ENCODE measurements around the gene PLD3.

Gene PLD3

DNA sequence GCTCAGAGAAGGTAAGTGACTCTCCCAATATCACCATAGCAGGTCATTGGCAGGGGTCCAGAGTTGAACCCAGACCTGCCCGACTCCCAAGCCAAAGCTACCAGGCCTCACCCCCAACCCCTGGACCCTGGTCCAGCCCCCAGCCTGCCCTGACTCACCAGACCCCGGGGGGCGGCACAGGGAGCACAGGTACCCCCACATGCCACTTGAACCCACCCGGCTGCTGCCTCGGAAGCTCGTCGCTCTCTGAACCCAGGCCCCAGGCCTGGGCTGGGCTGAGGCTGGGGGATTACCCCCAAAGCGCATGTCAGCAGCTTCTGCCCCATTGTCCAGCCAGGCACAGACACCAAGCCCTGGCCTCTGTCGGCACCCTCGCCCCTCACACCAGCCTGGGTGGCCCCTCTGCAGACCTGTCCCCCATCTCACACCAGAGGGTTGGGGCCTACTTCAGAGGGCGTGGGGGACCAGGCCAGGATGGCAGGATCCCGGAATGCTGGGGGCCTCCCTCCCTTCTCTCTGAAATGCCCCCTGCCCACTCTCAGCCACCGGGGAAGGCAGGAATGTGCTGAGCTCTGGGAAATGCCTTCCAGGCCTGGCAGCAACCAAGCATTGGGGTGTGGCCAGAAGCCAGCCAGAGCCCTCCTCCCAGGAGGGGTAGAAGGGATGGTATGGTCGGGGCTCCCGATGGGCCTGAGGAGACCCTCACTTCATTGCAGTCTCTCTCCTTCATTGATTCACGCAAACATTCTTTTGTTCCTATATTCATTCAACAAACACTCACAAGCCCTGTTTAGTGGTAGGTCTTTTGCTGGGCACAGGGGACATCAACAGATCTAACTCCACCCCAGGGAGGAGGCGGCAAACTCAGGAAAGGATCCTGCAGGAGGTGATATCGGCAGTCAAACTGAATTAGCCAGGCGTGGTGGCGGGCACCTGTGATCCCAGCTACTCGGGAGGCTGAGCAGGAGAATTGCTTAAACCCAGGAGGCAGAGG is 66.3 kb downstream of the PLD3 start:
- no peak for DNase-seq

GRCh38 chr19:40415768-40416167 is 67.3 kb downstream of the PLD3 start:
- no peak for DNase-seq

- peak in 2 of 5 experiments; percentile 39 to 48 for DNase-seq
Observed at GRCh38 chr19:40416918-40417642, 68.6 kb downstream of the PLD3 start.

DNA sequence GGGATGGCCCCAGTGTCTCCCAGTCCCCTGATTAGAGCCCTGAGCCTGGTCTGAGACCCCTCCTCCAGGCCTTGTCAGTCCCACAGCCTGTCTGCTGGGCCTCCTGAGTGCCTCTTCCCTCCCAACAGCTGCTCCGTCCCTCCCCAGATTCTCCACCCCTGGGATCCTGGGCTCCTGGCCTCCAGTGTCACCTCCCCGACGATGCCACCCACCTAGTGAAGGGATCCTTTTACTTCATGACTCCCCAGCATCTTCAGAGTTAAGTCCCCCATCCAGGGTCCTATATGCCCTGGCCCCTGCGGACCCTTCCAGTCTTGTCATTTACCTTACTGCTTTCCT is 69.1 kb downstream of the PLD3 start:
- no peak for DNase-seq

DNA sequence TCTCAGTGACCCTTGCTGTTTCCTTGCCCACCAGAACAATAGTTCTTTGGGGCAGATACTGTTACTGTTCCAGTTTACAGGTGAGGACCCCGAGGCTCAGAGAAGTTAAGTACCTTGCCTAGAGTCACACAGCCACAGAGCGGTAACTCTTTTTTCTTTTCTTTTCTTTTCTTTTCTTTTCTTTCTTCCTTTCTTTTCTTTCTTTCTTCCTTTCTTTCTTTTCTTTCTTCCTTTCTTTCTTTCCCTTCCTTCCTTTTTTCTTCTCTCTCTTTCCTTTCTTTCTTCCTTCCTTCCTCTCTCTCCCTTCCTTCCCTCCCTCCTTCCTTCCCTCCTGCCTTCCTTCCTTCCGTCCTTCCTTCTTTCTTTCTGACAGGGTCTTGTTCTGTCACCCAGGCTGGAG is 69.5 kb downstream of the PLD3 start:
- DNase-seq = no peak

GRCh38 chr19:40419066-40419612 is 70.6 kb downstream of the PLD3 start:
- no peak for DNase-seq

DNA sequence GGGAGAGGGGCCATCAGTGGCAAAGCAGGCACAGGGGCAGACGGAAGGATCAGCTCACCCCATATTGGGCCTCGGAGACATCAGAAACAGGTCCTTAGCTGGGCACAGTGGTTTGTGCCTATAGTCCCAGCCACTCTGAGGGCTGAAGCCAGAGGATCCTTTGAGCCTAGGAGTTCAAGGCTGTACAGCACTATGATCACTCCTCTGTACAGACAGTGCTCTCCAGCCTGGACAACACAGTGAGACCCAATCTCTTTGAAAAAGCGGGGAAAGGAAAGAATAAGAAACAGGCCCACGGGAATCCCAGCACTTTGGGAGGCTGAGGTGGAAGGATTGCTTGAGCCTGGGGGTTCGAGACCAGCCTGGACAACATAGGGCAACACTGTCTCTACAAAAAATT is 71.3 kb downstream of the PLD3 start:
- DNase-seq = no peak

- no peak for DNase-seq
Observed at GRCh38 chr19:40420451-40420765, 71.9 kb downstream of the PLD3 start.

GRCh38 chr19:40420766-40421765 is 72.6 kb downstream of the PLD3 start:
- peak; percentile 37 to 75 (median 59) for DNase-seq

- DNase-seq = no peak
Observed at GRCh38 chr19:40421993-40422747, 73.7 kb downstream of the PLD3 start.

- DNase-seq = no peak
Observed at GRCh38 chr19:40422748-40423566, 74.5 kb downstream of the PLD3 start.

- no peak for DNase-seq
Observed at GRCh38 chr19:40423938-40424337, 75.4 kb downstream of the PLD3 start.

- peak in 1 of 5 experiments; percentile 21 for DNase-seq
Observed at GRCh38 chr19:40424637-40425449, 76.3 kb downstream of the PLD3 start.

DNA sequence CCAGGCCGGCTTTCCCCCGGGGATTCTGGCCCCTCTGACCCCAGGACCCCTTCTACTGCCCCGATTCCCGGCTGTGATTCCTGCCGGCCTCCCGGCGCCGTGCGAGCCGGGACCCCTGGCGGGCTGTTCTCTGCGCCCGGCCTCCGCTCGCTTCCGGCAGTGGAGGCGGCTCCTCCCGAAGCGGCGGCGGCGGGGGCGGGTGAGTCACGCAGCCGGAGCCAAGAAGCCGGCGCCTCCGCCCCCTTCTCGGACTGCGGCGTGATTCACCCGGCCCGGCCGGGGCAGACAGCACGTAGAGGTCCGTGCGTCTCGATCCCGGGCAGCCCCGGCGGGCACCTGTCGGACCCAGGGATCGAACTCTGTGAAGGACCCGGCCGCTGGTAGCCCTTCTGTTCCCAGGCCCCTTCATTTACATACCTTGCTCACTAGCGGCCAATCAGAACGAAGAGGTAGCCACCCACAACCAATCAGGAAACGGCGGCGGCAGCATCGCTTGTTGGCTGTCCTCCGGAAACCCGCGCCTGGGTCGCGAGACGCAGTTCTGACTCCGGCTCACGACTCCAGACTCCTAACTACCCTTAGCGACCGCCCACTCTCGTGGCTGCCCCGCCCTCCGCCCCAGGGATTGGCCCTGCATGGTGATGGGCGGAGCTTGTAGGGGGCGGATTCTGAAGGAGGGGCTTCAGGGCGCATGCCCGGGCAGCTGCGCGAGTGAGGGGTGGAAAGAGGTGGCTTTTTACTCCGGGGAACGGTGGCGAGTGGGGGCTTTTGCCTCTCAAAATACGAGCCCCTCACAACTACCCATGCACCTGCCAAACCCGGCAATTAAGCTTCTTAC is 77.2 kb downstream of the PLD3 start, which contains the start of gene SERTAD1:
Gene SERTAD1 (minus strand): TSS at position 543 of the 838 bp plus-strand sequence. CDS start 2,446 bp downstream, outside the sequence.
- peak; percentile 100 for DNase-seq
